A549 (cell line): ENCODE measurements around the gene ARVCF. TPM values are rescaled to one million over a fixed set of nuclear protein-coding genes. Genes with fewer than 3 reads are reported as not detected.

ENCODE experiments used
- ATAC-seq, 2 experiments: fragments of 200-7000 bp in 1 of 2; fragments of >200 bp in 1 of 2; cut with Nextera tagmentation in 1 of 2; cut with Tn5 transposase in 1 of 2; 3 replicates each; pipeline versions ENCODE4 v1.8.0 to v1.9.1; 2018 to 2020; ENCODE audit warnings: mild to moderate bottlenecking in 1 of 2, moderate library complexity in 1 of 2
- CTCF ChIA-PET: fragments of 300-600 bp; sonication (Branson Sonifier 250); formaldehyde crosslinking; extraction: SDS; loops from one replicate; lab custom pipeline; 2021; ENCODE audit warnings: antibody characterized with exemption, inconsistent platforms; lab: Yijun Ruan, JAX
- POLR2A ChIA-PET: fragments of 350-600 bp; formaldehyde crosslinking; extraction: SDS; loops from one replicate; lab custom pipeline; 2021; ENCODE audit warnings: antibody characterized with exemption, inconsistent platforms; lab: Yijun Ruan, JAX
- DNase-seq, 2 experiments: peaks; one replicate each; pipeline versions ENCODE4 v3.0.0 to v3.0.0-alpha.2; 2011 to 2016; ENCODE audit warnings: low read depth in 1 of 2, low spot score in 1 of 2
- FAIRE-seq: peaks from 2 replicates; lab custom pipeline; 2011; peaks lifted over from hg19 to GRCh38; lab: Jason Lieb, UNC
- H3K27ac ChIP-seq, 2 experiments: fragments of >200 bp; sonication (Bioruptor Twin); formaldehyde crosslinking; 3 replicates each; pipeline ENCODE4 v1.5.1; 2016 to 2017
- H3K4me1 ChIP-seq: fragments of >200 bp; sonication (Bioruptor Twin); formaldehyde crosslinking; 3 replicates; pipeline ENCODE4 v1.6.1; 2016
- H3K4me2 ChIP-seq: fragments of >200 bp; sonication (Bioruptor Twin); formaldehyde crosslinking; 3 replicates; pipeline ENCODE4 v1.6.1; 2016
- H3K4me3 ChIP-seq: fragments of >200 bp; sonication (Bioruptor Twin); formaldehyde crosslinking; 3 replicates; pipeline ENCODE4 v1.5.1; 2016
- H3K9me3 ChIP-seq: fragments of >200 bp; sonication (Bioruptor Twin); formaldehyde crosslinking; 3 replicates; pipeline ENCODE4 v1.6.1; 2016
- CBX2 ChIP-seq: fragments of 200-600 bp; sonication (generic); IDR thresholded peaks from 2 replicates; pipeline ENCODE4 v1.6.1; 2016; ENCODE audit warnings: low read depth, mild to moderate bottlenecking, borderline replicate concordance
- CBX8 ChIP-seq: fragments of 200-600 bp; sonication (generic); IDR thresholded peaks from 2 replicates; pipeline ENCODE4 v1.6.1; 2016
- CEBPB ChIP-seq, 2 experiments: fragments of >200 bp in 1 of 2; sonication (Bioruptor Twin) in 1 of 2; formaldehyde crosslinking in 1 of 2; IDR thresholded peaks; 2 replicates each; pipeline ENCODE4 v1.6.1; 2012 to 2016
- CHD4 ChIP-seq: fragments of 200-600 bp; sonication (generic); IDR thresholded peaks from 2 replicates; pipeline ENCODE4 v1.6.1; 2016; ENCODE audit warnings: antibody characterized with exemption, mild to moderate bottlenecking, borderline replicate concordance
- EHMT2 ChIP-seq: fragments of 200-600 bp; sonication (generic); IDR thresholded peaks from 2 replicates; pipeline ENCODE4 v1.6.1; 2016; ENCODE audit warnings: antibody characterized with exemption, low read depth, mild to moderate bottlenecking, moderate library complexity
- ESRRA ChIP-seq: fragments of 150-350 bp; IDR thresholded peaks from 2 replicates; pipeline ENCODE4 v1.6.1; 2014; ENCODE audit warnings: mild to moderate bottlenecking, low read length, borderline replicate concordance
- FOSB ChIP-seq: fragments of 250-450 bp; sonication (Bioruptor Pico); IDR thresholded peaks from 2 replicates; pipeline ENCODE4 v1.5.0; 2020; ENCODE audit warnings: mild to moderate bottlenecking, moderate library complexity
- FOSL2 ChIP-seq, 2 experiments: fragments of 450-650 bp in 1 of 2; fragments of >200 bp in 1 of 2; sonication (Bioruptor Twin) in 1 of 2; formaldehyde crosslinking; IDR thresholded peaks; 2 replicates each; pipeline versions ENCODE4 v1.5.0 to v1.6.1; 2016 to 2020; ENCODE audit warnings: mild to moderate bottlenecking in 1 of 2, moderate library complexity in 1 of 2
- FOXS1 ChIP-seq: fragments of 250-450 bp; sonication (Bioruptor Pico); IDR thresholded peaks from 2 replicates; pipeline ENCODE4 v1.5.0; 2020; ENCODE audit warnings: mild to moderate bottlenecking, moderate library complexity
- GATA3 ChIP-seq: IDR thresholded peaks from 2 replicates; pipeline ENCODE4 v1.6.1; 2012; ENCODE audit warnings: borderline replicate concordance
- HOXB13 ChIP-seq: fragments of 250-450 bp; sonication (Bioruptor Pico); IDR thresholded peaks from 2 replicates; pipeline ENCODE4 v1.5.0; 2020; ENCODE audit warnings: low read depth, mild to moderate bottlenecking, moderate library complexity
- KDM1A ChIP-seq: fragments of 200-600 bp; sonication (generic); IDR thresholded peaks from 2 replicates; pipeline ENCODE4 v1.6.1; 2016; ENCODE audit warnings: low read depth, mild to moderate bottlenecking
- KDM5A ChIP-seq: fragments of 200-600 bp; sonication (generic); IDR thresholded peaks from 2 replicates; pipeline ENCODE4 v1.6.1; 2016; ENCODE audit warnings: antibody characterized with exemption, mild to moderate bottlenecking
- MAFK ChIP-seq: fragments of 450-650 bp; IDR thresholded peaks from 2 replicates; pipeline ENCODE4 v1.6.1; 2014; ENCODE audit not compliant: partially characterized antibody
- NPAS2 ChIP-seq: fragments of 250-450 bp; sonication (Bioruptor Pico); IDR thresholded peaks from 2 replicates; pipeline ENCODE4 v1.8.0; 2022; ENCODE audit warnings: mild to moderate bottlenecking, moderate library complexity, borderline replicate concordance
- SMC3 ChIP-seq: fragments of >200 bp; sonication (Bioruptor Twin); formaldehyde crosslinking; IDR thresholded peaks from 3 replicates; pipeline ENCODE4 v1.6.1; 2018; ENCODE audit warnings: inconsistent platforms
- SREBF2 ChIP-seq: fragments of 450-650 bp; IDR thresholded peaks from 2 replicates; pipeline ENCODE4 v1.6.1; 2014; ENCODE audit warnings: mild to moderate bottlenecking, moderate library complexity
- TP53 ChIP-seq: fragments of 250-450 bp; sonication (Bioruptor Pico); IDR thresholded peaks from 2 replicates; pipeline ENCODE4 v1.5.0; 2021; ENCODE audit warnings: mild to moderate bottlenecking, moderate library complexity
- ZFP36 ChIP-seq: fragments of 450-650 bp; IDR thresholded peaks from 2 replicates; pipeline ENCODE4 v1.6.1; 2014; ENCODE audit warnings: borderline replicate concordance; ENCODE audit not compliant: partially characterized antibody
- ZNF302 ChIP-seq: fragments of 250-450 bp; sonication (Bioruptor Pico); IDR thresholded peaks from 2 replicates; pipeline ENCODE4 v1.9.0; 2021; ENCODE audit warnings: inconsistent platforms, mild to moderate bottlenecking, moderate library complexity
- ZSCAN20 ChIP-seq: fragments of 250-450 bp; sonication (Bioruptor Pico); IDR thresholded peaks from 2 replicates; pipeline ENCODE4 v1.8.0; 2022; ENCODE audit warnings: mild to moderate bottlenecking, moderate library complexity
- WGBS: methylation state at CpG from one replicate; pipeline ENCODE4 v1.1.6; 2017; ENCODE audit errors: missing lambda C conversion rate; 5-methylcytosine and 5-hydroxymethylcytosine counted together
- polyA plus RNA-seq, 4 experiments: library from polyadenylated mRNA; depleted of rRNA in 3 of 4; stranded (reverse); fragments of >200 nt; fragmentation: RNase III in 1 of 4; extraction: RNeasy Plus Mini Kit Qiagen cat#74134 plus additional on column Dnase treatment in 1 of 4; gene quantifications; 2 replicates in 3 of 4; 3 replicates in 1 of 4; pipeline ENCODE4 v1.2.3, GENCODE V29; 2011 to 2017
- TF ChIP-seq, protein P1 (sequence below): fragments of >200 bp; sonication (Bioruptor Twin); formaldehyde crosslinking; IDR thresholded peaks from 2 replicates; pipeline ENCODE4 v1.6.1; 2016
- TF ChIP-seq, protein P2 (sequence below): fragments of >200 bp; sonication (Bioruptor Twin); formaldehyde crosslinking; IDR thresholded peaks from 3 replicates; pipeline ENCODE4 v1.5.1; 2016
- TF ChIP-seq, protein P3 (sequence below): fragments of >200 bp; sonication (Bioruptor Twin); formaldehyde crosslinking; IDR thresholded peaks from 3 replicates; pipeline ENCODE4 v1.6.1; 2016
- TF ChIP-seq, protein P4 (sequence below): IDR thresholded peaks from 2 replicates; pipeline ENCODE4 v1.6.1; 2012; ENCODE audit warnings: low read depth, borderline replicate concordance
- TF ChIP-seq, protein P5 (sequence below): fragments of 200-600 bp; sonication (generic); IDR thresholded peaks from 2 replicates; pipeline ENCODE4 v1.6.1; 2016; ENCODE audit warnings: antibody characterized with exemption, mild to moderate bottlenecking, moderate library complexity

ARVCF gene
- polyA plus RNA-seq, 2 of the 4 experiments (the other 2 are of a cell fraction) = 0.81 to 2.1 TPM

DNA sequence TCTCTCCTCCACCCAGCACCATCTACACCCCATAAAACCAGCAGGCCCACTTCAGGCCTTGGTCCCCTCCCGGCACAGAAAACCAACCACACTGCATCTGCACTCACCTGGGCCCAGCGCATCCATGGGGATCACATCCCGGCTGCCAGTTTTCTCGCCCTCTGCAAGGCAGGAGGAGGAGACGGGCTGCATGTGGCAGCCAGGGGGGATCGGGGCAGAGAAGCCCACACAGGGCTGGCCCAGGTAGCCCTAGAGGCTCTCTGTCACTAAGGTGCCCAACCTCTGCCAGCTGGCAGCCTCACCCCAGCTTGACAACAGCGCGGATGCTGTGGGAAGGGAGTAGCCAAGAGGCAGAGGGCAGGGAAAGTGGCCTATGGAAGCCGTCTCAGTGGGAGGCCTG lies 44.4 kb downstream of the ARVCF start:
- DNase-seq = no peak
- Histone ChIP-seq H3K4me1 (peaks cover 5% of the 10 kb centered on the region; the same call in 1 of the 3 replicates), H3K4me3 (no peak overlapping the region), H3K9me3 (no peaks in the 10 kb centered on the region), H3K4me2 (no peak overlapping the region), H3K27ac (no peak overlapping the region)
- no peak for FAIRE-seq
- WGBS = 98% methylated on average over 4 of the region's 9 CpGs
- ChIA-PET POLR2A (no interaction called here), CTCF (interaction anchor here (0.8 to 7.7 kb wide), 12 partner anchors 9 to 242 kb away, joined by 3 to 89 read pairs (median 4); no protein-coding TSS in a partner anchor)
- ATAC-seq = no peak
- TF ChIP-seq, protein P1, sequence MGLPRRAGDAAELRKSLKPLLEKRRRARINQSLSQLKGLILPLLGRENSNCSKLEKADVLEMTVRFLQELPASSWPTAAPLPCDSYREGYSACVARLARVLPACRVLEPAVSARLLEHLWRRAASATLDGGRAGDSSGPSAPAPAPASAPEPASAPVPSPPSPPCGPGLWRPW = no peak
- TF ChIP-seq ESRRA (no peak), CHD4 (no peak), CEBPB (IDR thresholded peaks at IDR 0.05) (no peak), GATA3 (no peak), CBX2 (no peak), SREBF2 (no peak), FOXS1 (CRISPR knock-in tag) (no peak), KDM5A (no peak), ZNF302 (CRISPR knock-in tag) (no peak), KDM1A (no peak), ZSCAN20 (CRISPR knock-in tag) (no peak), SMC3 (no peak), ZFP36 (no peak), FOSB (CRISPR knock-in tag) (no peak)
- TF ChIP-seq, protein P2, sequence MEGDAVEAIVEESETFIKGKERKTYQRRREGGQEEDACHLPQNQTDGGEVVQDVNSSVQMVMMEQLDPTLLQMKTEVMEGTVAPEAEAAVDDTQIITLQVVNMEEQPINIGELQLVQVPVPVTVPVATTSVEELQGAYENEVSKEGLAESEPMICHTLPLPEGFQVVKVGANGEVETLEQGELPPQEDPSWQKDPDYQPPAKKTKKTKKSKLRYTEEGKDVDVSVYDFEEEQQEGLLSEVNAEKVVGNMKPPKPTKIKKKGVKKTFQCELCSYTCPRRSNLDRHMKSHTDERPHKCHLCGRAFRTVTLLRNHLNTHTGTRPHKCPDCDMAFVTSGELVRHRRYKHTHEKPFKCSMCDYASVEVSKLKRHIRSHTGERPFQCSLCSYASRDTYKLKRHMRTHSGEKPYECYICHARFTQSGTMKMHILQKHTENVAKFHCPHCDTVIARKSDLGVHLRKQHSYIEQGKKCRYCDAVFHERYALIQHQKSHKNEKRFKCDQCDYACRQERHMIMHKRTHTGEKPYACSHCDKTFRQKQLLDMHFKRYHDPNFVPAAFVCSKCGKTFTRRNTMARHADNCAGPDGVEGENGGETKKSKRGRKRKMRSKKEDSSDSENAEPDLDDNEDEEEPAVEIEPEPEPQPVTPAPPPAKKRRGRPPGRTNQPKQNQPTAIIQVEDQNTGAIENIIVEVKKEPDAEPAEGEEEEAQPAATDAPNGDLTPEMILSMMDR = no peak

DNA sequence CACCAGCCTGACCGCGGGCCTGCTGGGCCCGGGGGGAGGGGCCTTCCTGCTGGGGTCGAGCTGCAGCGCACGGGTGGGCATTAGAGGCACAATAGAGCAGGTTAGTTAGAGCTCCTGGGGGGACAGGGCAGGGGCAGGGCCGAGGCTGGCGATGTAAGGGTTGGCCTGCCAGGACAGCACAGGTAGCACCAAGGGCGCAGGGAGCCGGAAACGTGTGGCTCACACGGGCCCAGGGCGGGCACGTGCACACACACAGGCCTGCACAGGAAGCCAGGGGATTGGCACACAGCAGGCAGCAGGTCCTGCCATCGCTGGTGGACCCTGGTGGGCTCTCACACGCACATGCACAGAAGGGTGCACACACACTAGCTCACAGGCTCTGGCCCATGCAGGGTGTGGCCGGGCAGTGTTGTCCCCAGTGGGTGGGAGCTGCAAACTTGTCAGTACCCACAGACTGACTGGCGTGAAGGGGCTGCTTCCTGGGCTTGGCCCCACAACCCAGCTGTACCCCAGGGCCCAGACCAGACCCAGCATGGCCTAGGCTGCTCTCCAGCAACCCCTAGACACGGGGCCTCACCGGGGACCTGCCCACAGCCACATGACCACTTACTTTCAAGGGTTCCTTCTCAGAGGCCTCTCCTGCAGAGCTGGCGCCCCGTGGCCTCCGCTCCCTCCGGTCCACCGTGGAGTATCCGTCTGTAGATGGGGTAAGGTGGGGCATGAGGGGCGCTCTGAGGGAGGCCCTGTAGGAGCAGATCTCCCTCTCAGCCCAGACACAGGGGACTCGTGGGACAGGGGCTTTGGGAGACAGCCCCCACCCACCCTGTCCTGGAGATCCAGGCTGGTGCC lies 45.1 kb downstream of the ARVCF start:
- H3K4me2 ChIP-seq = no peak overlapping the region
- peaks cover 5% of the 10 kb centered on the region; the same call in 1 of the 3 replicates for H3K4me1 ChIP-seq
- WGBS = 78% methylated on average over 6 of the region's 28 CpGs
- CTCF ChIA-PET = interaction anchor here (0.8 to 7.7 kb wide), 17 partner anchors 8 to 241 kb away, joined by 3 to 89 read pairs (median 4); partner anchors contain the start of gene RANBP1
- H3K9me3 ChIP-seq = no peaks in the 10 kb centered on the region
- no peak for FAIRE-seq
- H3K27ac ChIP-seq = no peak overlapping the region
- peak in 1 of 2 experiments; percentile 3; a peak in 3 of 6 replicates for ATAC-seq
- POLR2A ChIA-PET = no interaction called here
- no peak for DNase-seq
- H3K4me3 ChIP-seq = no peak overlapping the region
- TF ChIP-seq GATA3 = no peak
- TF ChIP-seq, protein P3, sequence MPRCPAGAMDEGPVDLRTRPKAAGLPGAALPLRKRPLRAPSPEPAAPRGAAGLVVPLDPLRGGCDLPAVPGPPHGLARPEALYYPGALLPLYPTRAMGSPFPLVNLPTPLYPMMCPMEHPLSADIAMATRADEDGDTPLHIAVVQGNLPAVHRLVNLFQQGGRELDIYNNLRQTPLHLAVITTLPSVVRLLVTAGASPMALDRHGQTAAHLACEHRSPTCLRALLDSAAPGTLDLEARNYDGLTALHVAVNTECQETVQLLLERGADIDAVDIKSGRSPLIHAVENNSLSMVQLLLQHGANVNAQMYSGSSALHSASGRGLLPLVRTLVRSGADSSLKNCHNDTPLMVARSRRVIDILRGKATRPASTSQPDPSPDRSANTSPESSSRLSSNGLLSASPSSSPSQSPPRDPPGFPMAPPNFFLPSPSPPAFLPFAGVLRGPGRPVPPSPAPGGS = no peak
- TF ChIP-seq, protein P4, sequence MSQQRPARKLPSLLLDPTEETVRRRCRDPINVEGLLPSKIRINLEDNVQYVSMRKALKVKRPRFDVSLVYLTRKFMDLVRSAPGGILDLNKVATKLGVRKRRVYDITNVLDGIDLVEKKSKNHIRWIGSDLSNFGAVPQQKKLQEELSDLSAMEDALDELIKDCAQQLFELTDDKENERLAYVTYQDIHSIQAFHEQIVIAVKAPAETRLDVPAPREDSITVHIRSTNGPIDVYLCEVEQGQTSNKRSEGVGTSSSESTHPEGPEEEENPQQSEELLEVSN = no peak
- TF ChIP-seq EHMT2 = no peak
- no peak for TF ChIP-seq CBX8
- no peak for TF ChIP-seq NPAS2 (CRISPR knock-in tag)
- no peak for TF ChIP-seq MAFK
- TF ChIP-seq, protein P5, sequence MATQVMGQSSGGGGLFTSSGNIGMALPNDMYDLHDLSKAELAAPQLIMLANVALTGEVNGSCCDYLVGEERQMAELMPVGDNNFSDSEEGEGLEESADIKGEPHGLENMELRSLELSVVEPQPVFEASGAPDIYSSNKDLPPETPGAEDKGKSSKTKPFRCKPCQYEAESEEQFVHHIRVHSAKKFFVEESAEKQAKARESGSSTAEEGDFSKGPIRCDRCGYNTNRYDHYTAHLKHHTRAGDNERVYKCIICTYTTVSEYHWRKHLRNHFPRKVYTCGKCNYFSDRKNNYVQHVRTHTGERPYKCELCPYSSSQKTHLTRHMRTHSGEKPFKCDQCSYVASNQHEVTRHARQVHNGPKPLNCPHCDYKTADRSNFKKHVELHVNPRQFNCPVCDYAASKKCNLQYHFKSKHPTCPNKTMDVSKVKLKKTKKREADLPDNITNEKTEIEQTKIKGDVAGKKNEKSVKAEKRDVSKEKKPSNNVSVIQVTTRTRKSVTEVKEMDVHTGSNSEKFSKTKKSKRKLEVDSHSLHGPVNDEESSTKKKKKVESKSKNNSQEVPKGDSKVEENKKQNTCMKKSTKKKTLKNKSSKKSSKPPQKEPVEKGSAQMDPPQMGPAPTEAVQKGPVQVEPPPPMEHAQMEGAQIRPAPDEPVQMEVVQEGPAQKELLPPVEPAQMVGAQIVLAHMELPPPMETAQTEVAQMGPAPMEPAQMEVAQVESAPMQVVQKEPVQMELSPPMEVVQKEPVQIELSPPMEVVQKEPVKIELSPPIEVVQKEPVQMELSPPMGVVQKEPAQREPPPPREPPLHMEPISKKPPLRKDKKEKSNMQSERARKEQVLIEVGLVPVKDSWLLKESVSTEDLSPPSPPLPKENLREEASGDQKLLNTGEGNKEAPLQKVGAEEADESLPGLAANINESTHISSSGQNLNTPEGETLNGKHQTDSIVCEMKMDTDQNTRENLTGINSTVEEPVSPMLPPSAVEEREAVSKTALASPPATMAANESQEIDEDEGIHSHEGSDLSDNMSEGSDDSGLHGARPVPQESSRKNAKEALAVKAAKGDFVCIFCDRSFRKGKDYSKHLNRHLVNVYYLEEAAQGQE = no peak
- TF ChIP-seq FOSL2 (IDR thresholded peaks at IDR 0.05) = no peak
- no peak for TF ChIP-seq FOSL2 (CRISPR knock-in tag; IDR thresholded peaks at IDR 0.05)
- TF ChIP-seq HOXB13 = no peak
- TF ChIP-seq CHD4 = no peak
- TF ChIP-seq TP53 = no peak
- TF ChIP-seq, protein P2 = no peak
